WERI-Rb-1 (cell line): Measurements from ENCODE around the gene CCDC102B.
"Not testable (repeated sequence)": the region's sequence is repeated elsewhere in the genome, so short reads cannot be mapped to it uniquely, and the experiment has no call there.

Experiments
- DNase-seq: peaks from one replicate; pipeline ENCODE4 v3.0.0-alpha.2; 2020
- H3K27ac ChIP-seq: fragments of 250-450 bp; sonication (Bioruptor Pico); 2 replicates; pipeline ENCODE4 v1.5.1; 2020; ENCODE audit warnings: mild to moderate bottlenecking, moderate library complexity
- H3K27me3 ChIP-seq: fragments of 250-450 bp; sonication (Bioruptor Pico); 2 replicates; pipeline ENCODE4 v1.5.1; 2021; ENCODE audit warnings: mild to moderate bottlenecking, low read depth, moderate library complexity; ENCODE audit not compliant: insufficient read depth, severe bottlenecking
- H3K36me3 ChIP-seq: fragments of 250-450 bp; sonication (Bioruptor Pico); 2 replicates; pipeline ENCODE4 v1.5.1; 2020; ENCODE audit warnings: mild to moderate bottlenecking, moderate library complexity
- H3K4me3 ChIP-seq: 2 replicates; pipeline ENCODE4 v1.5.1; 2011; ENCODE audit warnings: low read depth, mild to moderate bottlenecking, control low read depth, low read length
- H3K9me3 ChIP-seq: fragments of 250-450 bp; sonication (Bioruptor Pico); 2 replicates; pipeline ENCODE4 v1.5.1; 2021; ENCODE audit warnings: mild to moderate bottlenecking, moderate library complexity; ENCODE audit not compliant: severe bottlenecking
- TF ChIP-seq, protein P1 (sequence below): IDR thresholded peaks from 2 replicates; pipeline ENCODE4 v1.5.1; 2011; ENCODE audit warnings: low read depth, mild to moderate bottlenecking, control low read depth, inconsistent platforms, low read length

CCDC102B gene

DNA sequence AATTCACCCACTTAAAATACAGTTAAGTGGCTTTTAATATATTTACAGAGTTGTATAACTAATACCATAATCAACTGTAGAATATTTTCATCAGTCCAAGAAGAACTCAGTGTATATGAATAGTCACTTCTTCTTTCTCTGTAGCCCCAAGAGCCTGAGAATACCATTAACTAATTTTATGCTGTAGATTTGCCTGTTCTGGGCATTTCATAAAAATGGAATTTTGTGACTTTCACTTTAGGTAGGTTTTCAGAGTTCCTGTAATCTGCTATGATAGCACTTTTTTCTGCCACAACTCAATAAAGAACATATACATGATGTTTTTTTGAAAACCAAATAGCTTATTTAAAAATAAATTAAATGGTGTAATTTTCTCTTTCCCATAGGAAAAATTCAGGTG, 57.6 kb downstream of the CCDC102B start:
- TF ChIP-seq, protein P1, sequence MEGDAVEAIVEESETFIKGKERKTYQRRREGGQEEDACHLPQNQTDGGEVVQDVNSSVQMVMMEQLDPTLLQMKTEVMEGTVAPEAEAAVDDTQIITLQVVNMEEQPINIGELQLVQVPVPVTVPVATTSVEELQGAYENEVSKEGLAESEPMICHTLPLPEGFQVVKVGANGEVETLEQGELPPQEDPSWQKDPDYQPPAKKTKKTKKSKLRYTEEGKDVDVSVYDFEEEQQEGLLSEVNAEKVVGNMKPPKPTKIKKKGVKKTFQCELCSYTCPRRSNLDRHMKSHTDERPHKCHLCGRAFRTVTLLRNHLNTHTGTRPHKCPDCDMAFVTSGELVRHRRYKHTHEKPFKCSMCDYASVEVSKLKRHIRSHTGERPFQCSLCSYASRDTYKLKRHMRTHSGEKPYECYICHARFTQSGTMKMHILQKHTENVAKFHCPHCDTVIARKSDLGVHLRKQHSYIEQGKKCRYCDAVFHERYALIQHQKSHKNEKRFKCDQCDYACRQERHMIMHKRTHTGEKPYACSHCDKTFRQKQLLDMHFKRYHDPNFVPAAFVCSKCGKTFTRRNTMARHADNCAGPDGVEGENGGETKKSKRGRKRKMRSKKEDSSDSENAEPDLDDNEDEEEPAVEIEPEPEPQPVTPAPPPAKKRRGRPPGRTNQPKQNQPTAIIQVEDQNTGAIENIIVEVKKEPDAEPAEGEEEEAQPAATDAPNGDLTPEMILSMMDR = no peak
- no peak for DNase-seq
- Histone ChIP-seq H3K4me3 (no peak overlapping the region), H3K9me3 (no peaks in the 10 kb centered on the region), H3K27me3 (no peaks in the 10 kb centered on the region), H3K36me3 (no peaks in the 10 kb centered on the region), H3K27ac (no peak overlapping the region)

DNA sequence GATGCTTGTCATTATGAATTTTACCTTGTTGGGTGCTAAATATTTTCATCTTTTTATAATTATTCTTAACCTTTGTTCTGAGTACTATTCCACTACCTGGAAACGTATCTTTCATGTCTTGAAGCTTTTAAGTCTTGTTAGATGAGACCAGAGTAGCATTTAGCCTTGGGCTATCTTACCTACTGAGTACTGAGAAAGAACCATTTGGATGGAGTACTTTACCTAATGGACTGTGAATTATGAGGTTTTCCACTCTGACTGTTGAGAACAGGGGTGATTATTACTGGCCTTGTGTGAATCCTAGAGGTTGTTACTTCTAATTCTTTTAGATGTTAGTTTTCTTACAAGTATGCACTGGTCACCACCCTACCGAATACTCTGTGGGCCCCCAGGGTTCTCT, 63.5 kb downstream of the CCDC102B start:
- no peak overlapping the region for H3K27ac ChIP-seq
- no peak overlapping the region for H3K4me3 ChIP-seq
- DNase-seq = no peak
- TF ChIP-seq, protein P1 = no peak
- H3K27me3 ChIP-seq = no peaks in the 10 kb centered on the region
- H3K36me3 ChIP-seq = no peaks in the 10 kb centered on the region
- H3K9me3 ChIP-seq = no peaks in the 10 kb centered on the region

DNA sequence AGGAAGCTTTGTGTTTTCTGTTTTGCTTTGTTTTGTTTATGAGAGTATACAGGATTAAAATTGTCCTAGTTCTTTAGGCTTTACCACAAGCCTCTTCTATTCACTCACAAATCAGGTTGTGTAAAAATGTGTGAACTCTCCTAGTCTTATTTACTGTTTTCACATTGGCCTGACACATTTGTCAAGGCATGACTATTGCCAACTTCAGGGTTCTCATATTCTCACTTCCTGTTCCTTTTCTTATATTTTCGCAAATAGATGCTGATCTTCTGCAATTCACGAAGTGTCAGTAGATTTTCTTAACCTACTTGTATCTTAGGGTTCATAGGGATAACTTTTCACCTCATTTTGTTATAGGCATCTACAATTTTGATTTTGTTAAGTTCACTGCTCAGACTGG, 67.1 kb downstream of the CCDC102B start:
- H3K9me3 ChIP-seq = no peaks in the 10 kb centered on the region
- H3K27ac ChIP-seq = no peak overlapping the region
- no peaks in the 10 kb centered on the region for H3K27me3 ChIP-seq
- TF ChIP-seq, protein P1 = no peak
- DNase-seq = no peak
- H3K36me3 ChIP-seq = no peaks in the 10 kb centered on the region
- no peak overlapping the region for H3K4me3 ChIP-seq

DNA sequence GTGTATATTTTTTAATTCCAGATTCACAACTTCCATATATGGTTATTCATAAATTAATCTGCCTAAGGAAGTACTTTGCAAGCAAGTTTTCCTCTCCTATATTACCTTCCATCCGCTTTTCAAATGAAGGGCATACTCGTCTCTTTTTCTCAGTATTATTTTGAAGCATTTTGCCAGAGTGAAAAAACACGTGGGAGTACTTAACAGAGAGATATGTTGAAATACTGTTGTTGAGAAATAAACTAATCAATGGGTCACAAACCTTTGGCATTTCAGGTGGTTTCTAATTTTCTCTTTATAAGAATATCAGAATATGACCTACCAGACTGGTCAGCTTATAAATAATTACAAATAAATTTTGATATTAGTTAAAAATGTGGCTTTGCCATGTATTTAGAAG, 67.6 kb downstream of the CCDC102B start:
- H3K27ac ChIP-seq = no peak overlapping the region
- H3K9me3 ChIP-seq = no peaks in the 10 kb centered on the region
- H3K36me3 ChIP-seq = no peaks in the 10 kb centered on the region
- no peak overlapping the region for H3K4me3 ChIP-seq
- no peak for DNase-seq
- TF ChIP-seq, protein P1 = no peak
- H3K27me3 ChIP-seq = no peaks in the 10 kb centered on the region

DNA sequence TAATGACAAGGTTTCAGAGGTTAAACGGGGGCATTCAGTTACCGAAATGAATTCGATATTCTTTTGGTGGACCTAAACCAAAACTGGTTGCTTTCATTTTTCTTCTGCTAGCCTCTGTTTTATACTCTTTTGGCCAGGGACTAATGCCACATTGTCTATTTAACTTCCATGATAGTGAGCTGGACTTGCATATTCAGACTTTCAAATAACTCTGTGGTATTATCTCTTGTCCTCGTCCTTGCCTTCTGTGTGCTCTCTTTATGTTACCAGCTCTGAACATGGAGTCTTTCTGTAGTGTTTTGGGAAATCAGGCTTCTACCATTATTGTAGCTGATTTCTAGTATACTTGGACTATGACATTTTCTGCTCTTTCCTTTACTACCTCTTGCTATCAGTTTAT, 75.1 kb downstream of the CCDC102B start:
- Histone ChIP-seq H3K27ac (no peak overlapping the region), H3K27me3 (no peaks in the 10 kb centered on the region), H3K9me3 (no peaks in the 10 kb centered on the region), H3K4me3 (no peak overlapping the region), H3K36me3 (no peaks in the 10 kb centered on the region)
- TF ChIP-seq, protein P1 = no peak
- DNase-seq = no peak

DNA sequence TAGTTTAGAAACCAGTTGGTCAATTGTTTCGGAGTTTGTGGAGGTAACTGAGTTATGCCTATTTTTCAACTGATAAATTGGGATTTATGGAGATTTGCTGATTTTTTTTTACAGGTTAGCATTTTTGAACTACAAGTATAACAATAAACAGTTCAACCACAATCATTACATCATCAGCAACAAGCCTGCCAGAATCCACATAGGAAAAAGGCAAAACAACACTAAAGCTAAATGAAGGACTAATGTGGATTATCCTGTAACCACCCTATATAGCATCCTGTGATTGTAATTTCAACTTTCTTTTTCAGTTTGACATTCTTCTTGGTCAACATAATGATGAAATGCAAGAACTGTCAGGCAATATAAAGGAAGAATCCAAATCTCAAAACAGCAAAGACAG, 76.5 kb downstream of the CCDC102B start:
- TF ChIP-seq, protein P1 = no peak
- Histone ChIP-seq H3K36me3 (no peaks in the 10 kb centered on the region), H3K27me3 (no peaks in the 10 kb centered on the region), H3K9me3 (no peaks in the 10 kb centered on the region), H3K4me3 (no peak overlapping the region), H3K27ac (no peak overlapping the region)
- no peak for DNase-seq

DNA sequence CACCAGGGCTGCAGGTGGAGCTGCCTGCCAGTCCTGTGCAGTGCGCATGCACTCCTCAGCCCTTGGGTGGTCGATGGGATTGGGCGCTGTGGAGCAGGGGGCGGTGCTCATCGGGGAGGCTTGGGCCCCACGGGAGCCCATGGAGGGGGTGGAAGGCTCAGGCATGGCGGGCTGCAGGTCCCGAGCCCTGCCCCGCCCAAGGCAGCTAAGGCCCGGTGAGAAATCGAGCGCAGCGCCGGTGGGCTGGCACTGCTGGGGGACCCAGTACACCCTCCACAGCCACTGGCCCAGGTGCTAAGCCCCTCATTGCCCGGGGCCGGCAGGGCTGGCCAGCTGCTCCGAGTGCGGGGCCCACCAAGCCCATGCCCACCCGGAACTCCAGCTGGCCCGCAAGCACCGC, 82.1 kb downstream of the CCDC102B start:
- not testable (repeated sequence) for H3K27me3 ChIP-seq

More for the DNA sequence above, 82.1 kb downstream of the CCDC102B start:
- DNase-seq, H3K4me3 ChIP-seq, H3K36me3 ChIP-seq, H3K27ac ChIP-seq, H3K9me3 ChIP-seq: not testable (repeated sequence)
